WERI-Rb-1 (cell line): Measurements from ENCODE around the gene ZNF526.

ENCODE experiments used
- DNase-seq: peaks from one replicate; pipeline ENCODE4 v3.0.0-alpha.2; 2020
- H3K27ac ChIP-seq: fragments of 250-450 bp; sonication (Bioruptor Pico); 2 replicates; pipeline ENCODE4 v1.5.1; 2020; ENCODE audit warnings: mild to moderate bottlenecking, moderate library complexity
- H3K27me3 ChIP-seq: fragments of 250-450 bp; sonication (Bioruptor Pico); 2 replicates; pipeline ENCODE4 v1.5.1; 2021; ENCODE audit warnings: mild to moderate bottlenecking, low read depth, moderate library complexity; ENCODE audit not compliant: insufficient read depth, severe bottlenecking
- H3K36me3 ChIP-seq: fragments of 250-450 bp; sonication (Bioruptor Pico); 2 replicates; pipeline ENCODE4 v1.5.1; 2020; ENCODE audit warnings: mild to moderate bottlenecking, moderate library complexity
- H3K4me3 ChIP-seq: 2 replicates; pipeline ENCODE4 v1.5.1; 2011; ENCODE audit warnings: low read depth, mild to moderate bottlenecking, control low read depth, low read length
- H3K9me3 ChIP-seq: fragments of 250-450 bp; sonication (Bioruptor Pico); 2 replicates; pipeline ENCODE4 v1.5.1; 2021; ENCODE audit warnings: mild to moderate bottlenecking, moderate library complexity; ENCODE audit not compliant: severe bottlenecking
- TF ChIP-seq, protein P1 (sequence below): IDR thresholded peaks from 2 replicates; pipeline ENCODE4 v1.5.1; 2011; ENCODE audit warnings: low read depth, mild to moderate bottlenecking, control low read depth, inconsistent platforms, low read length

Gene ZNF526

GRCh38 chr19:42271045-42271419, 50.9 kb downstream of the ZNF526 start:
- no peak overlapping the region for H3K27ac ChIP-seq
- no peaks in the 10 kb centered on the region for H3K27me3 ChIP-seq
- peaks cover 26% of the 10 kb centered on the region for H3K36me3 ChIP-seq
- TF ChIP-seq, protein P1, sequence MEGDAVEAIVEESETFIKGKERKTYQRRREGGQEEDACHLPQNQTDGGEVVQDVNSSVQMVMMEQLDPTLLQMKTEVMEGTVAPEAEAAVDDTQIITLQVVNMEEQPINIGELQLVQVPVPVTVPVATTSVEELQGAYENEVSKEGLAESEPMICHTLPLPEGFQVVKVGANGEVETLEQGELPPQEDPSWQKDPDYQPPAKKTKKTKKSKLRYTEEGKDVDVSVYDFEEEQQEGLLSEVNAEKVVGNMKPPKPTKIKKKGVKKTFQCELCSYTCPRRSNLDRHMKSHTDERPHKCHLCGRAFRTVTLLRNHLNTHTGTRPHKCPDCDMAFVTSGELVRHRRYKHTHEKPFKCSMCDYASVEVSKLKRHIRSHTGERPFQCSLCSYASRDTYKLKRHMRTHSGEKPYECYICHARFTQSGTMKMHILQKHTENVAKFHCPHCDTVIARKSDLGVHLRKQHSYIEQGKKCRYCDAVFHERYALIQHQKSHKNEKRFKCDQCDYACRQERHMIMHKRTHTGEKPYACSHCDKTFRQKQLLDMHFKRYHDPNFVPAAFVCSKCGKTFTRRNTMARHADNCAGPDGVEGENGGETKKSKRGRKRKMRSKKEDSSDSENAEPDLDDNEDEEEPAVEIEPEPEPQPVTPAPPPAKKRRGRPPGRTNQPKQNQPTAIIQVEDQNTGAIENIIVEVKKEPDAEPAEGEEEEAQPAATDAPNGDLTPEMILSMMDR = no peak
- no peak overlapping the region for H3K4me3 ChIP-seq
- no peak for DNase-seq
- no peaks in the 10 kb centered on the region for H3K9me3 ChIP-seq

DNA sequence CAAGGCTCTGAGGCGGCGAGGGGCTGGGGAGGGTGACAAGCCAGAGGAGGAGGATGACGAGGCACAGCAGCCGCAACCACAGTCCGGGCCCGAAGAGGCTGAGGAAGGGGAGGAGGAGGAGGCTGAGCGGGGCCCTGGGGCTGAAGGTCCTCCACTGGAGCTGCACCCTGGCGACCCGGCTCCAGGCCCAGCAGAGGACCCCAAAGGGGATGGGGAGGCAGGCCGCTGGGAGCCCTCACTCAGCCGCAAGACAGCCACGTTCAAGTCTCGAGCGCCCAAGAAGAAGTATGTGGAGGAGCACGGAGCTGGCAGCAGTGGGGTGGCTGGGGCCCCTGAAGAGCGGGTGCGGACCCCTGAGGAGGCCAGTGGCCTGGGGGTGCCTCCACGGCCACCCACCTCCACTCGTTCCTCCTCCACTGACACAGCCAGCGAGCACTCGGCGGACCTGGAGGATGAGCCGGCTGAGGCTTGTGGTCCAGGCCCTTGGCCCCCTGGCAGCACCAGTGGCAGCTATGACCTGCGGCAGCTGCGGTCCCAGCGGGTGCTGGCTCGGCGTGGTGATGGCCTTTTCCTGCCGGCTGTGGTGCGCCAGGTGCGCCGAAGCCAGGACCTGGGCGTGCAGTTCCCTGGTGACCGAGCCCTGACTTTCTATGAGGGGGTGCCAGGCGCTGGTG, 51.9 kb downstream of the ZNF526 start:
- Histone ChIP-seq H3K9me3 (no peaks in the 10 kb centered on the region), H3K27me3 (no peaks in the 10 kb centered on the region), H3K4me3 (no peak overlapping the region), H3K36me3 (peaks cover 30% of the 10 kb centered on the region), H3K27ac (no peak overlapping the region)
- no peak for DNase-seq
- TF ChIP-seq, protein P1 = no peak

GRCh38 chr19:42272535-42272897, 52.4 kb downstream of the ZNF526 start:
- Histone ChIP-seq H3K9me3 (no peaks in the 10 kb centered on the region), H3K27ac (no peak overlapping the region), H3K4me3 (no peak overlapping the region), H3K36me3 (peaks cover 31% of the 10 kb centered on the region), H3K27me3 (no peaks in the 10 kb centered on the region)
- DNase-seq = no peak
- TF ChIP-seq, protein P1 = no peak

DNA sequence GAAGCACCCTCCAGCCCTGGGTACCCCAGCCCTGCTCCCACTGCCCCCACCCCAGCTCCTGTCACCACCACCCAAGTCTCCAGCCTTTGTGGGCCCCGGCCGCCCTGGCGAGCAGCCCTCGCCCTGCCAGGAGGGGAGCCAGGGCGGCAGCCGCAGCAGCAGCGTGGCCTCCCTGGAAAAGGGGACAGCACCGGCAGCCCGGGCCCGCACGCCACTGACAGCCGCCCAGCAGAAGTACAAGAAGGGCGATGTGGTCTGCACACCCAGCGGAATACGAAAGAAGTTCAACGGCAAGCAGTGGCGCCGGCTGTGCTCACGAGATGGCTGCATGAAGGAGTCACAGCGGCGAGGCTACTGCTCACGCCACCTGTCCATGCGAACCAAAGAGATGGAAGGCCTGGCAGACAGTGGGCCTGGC, 52.9 kb downstream of the ZNF526 start:
- TF ChIP-seq, protein P1 = no peak
- no peaks in the 10 kb centered on the region for H3K27me3 ChIP-seq
- no peaks in the 10 kb centered on the region for H3K9me3 ChIP-seq
- DNase-seq = no peak
- H3K27ac ChIP-seq = no peak overlapping the region
- peaks cover 31% of the 10 kb centered on the region for H3K36me3 ChIP-seq
- H3K4me3 ChIP-seq = no peak overlapping the region

- H3K9me3 ChIP-seq = no peaks in the 10 kb centered on the region
- no peak for DNase-seq
- TF ChIP-seq, protein P1 = no peak
- H3K4me3 ChIP-seq = no peak overlapping the region
- H3K27me3 ChIP-seq = no peaks in the 10 kb centered on the region
- H3K36me3 ChIP-seq = peaks cover 31% of the 10 kb centered on the region
- no peak overlapping the region for H3K27ac ChIP-seq
Observed at GRCh38 chr19:42273407-42274064, 53.4 kb downstream of the ZNF526 start.
